DLD1 (cell line): ENCODE results near the gene DEPDC1B.
"Not testable (repeated sequence)": the region's sequence is repeated elsewhere in the genome, so short reads cannot be mapped to it uniquely, and the experiment has no call there.

Experiments used
- in situ Hi-C: cut with HindIII; loops from 2 replicates; pipeline ENCODE4 v1.10.0; 2017; ENCODE audit warnings: low sequenced_read_pairs

DEPDC1B gene

DNA sequence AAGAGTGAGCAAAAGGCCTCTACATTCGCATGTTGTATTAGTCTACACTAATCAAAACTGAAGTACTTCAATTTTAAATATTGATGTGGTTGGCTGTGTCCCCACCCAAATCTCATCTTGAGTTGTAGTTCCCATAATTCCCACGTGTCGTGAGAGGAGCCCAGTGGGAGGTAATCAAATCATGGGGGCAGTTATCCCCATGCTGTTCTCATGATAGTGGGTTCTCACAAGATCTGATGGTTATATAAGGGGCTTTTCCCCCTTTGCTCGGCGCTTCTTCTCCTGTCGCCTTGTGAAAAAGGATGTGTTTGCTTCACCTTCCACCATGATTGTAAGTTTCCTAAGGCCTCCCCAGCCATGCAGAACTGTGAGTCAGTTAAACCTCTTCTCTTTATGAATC, 112.7 kb downstream of the DEPDC1B start:
- in situ Hi-C loops, result not testable (repeated sequence)

DNA sequence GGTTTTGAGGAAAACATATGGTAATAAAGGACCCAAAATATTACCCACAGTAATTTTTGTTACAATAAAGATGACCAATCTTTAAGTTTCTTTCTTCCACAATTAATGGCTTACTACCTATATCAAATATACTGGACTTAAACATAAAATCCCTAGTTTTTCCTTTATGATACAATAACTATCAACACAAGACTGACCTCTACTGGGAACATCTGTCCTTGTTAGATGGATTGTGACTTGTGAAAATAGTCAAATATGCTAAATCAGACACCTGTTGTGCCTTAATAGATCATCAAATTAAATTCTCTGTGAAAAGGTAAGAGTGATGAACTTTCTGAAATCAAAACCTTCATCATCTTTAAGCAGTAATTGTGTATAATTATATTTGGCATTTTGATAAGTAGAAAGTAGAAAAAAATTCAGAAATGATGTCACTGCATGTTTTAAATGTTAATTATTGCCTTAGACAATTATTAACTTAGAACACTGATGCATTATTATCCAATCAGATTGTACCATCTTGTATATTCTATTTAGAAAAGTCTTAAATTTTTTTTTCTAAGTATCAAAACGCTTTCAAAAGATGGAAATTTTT, 113.6 kb downstream of the DEPDC1B start:
- in situ Hi-C loops, result no loop called here

DNA sequence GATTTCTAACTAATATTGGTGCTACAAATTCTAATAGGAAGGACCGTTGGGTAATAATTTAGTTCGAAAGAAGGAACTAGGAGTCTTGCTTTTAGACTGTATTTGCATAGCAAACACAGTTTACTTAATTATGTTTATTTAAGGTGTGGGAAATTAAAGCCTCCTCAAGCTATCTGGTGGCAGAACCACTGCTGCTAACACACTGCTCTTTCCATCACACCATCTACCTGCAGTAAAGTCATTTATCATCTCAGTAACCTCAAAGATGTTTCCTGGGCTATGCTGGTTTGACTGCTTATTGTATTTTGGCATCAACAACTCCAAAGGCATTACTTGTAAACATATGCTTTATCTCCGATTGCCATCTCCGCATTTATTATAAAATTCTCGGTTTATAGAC, 114.3 kb downstream of the DEPDC1B start:
- in situ Hi-C loops, result no loop called here

DNA sequence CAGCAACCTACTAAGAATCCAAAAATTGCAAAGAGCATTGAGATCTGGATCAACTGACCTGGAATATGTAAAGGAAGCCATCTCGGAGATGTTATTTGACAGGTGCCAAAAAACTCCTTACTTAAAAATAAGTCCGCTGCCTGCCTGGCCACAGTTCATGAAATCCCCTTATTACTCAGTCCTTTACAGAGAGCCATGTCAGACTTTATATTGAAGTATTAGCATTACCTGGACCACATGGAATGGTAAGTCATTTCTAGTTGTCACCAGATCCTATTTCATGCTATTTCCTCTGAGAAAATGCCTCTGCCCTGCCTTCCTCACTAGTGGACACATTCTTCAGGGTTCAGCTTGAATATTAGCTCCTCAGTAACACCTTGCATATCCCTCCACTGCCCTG, 115.7 kb downstream of the DEPDC1B start:
- in situ Hi-C loops, result no loop called here

DNA sequence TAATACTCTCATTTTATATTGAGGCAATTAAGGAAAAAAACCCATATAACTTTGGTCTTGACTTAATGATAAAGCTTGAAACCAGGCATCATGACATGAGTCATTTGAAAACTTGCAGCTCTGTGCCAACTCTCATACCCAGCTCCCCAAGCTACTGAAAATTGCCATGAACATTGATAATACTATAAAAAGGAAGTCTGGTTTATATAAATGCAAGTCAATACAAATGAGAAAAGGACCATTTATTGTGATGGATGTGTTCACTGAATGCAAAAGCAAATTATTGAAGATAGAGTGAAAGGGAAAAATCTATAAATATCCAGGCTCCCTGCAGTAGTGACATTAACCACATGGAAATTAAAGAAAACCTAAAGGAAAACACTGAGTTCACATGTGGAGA, 116.3 kb downstream of the DEPDC1B start:
- in situ Hi-C loops, result no loop called here

DNA sequence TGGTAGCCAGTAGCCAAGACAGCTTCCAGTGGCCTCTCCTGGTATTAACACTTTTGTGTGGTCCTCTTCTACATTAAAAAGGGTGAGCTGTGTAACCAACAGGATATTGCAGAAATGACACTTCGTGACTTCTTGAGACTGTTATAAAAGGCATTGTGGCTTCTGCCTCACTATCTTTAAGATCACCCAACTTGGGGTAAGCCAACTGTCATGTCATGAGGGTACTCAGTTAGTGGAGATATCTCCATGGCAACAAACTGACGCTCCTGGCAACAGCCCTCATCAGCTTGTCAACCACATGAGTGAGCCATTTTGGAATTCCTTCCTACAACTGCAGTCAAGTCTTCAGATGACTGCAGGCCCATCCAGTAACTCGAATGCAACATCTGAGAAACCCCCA, 121.7 kb downstream of the DEPDC1B start:
- in situ Hi-C loops, result no loop called here

DNA sequence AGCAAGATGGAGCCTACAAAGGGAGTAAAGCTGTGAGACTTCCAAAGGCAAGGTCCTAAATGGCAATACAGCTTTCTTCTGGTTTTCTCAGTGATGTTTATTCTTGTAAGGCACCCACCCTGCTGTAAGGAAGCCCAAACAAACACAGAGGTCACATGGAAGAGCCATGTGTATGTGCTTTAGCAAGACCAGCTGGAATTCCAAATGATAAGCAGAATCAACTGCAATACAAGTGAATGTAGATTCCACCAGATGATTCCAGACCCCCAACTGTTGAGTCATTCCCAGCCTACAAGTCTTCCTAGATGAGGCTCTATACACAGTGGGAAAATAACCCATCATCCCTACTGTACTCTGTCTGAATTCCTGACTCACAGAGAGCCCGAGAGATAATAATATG, 122.8 kb downstream of the DEPDC1B start:
- in situ Hi-C loops, result no loop called here

DNA sequence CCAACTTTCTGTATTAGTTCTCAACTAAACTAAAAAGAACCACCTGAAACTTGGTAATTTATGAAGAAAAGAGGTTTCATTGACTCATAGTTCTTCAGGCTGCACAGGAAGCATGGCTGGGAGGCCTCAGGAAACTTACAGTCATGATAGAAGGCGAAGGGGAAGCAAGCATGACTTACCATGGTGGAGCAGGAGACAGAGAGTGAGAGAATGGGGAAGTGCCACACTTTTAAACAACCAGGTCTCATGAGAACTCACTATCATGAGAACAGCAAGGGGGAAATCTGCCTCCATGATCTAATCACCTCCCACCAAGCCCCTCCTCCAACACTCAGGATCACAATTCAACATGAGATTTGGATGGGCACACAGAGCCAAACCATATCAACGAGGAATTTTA, 123.5 kb downstream of the DEPDC1B start:
- in situ Hi-C loops, result no loop called here

DNA sequence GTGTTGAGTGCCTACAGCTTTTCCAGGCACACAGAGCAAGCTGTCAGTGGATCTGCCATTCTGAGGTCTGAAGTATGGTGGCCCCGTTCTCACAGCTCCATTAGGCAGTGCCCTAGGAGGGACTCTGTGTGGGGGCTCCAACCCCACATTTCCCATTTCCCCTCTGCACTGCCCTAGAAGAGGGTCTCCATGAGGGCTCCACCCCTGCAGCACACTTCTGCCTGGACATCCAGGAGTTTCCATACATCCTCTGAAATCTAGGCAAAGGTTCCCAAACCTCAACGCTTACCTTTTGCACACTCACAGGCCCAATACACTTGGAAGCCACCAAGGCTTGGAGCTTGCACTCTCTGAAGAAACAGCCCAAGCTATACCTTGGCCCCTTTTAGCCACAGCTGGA, 131.3 kb downstream of the DEPDC1B start:
- in situ Hi-C loops, result no loop called here

DNA sequence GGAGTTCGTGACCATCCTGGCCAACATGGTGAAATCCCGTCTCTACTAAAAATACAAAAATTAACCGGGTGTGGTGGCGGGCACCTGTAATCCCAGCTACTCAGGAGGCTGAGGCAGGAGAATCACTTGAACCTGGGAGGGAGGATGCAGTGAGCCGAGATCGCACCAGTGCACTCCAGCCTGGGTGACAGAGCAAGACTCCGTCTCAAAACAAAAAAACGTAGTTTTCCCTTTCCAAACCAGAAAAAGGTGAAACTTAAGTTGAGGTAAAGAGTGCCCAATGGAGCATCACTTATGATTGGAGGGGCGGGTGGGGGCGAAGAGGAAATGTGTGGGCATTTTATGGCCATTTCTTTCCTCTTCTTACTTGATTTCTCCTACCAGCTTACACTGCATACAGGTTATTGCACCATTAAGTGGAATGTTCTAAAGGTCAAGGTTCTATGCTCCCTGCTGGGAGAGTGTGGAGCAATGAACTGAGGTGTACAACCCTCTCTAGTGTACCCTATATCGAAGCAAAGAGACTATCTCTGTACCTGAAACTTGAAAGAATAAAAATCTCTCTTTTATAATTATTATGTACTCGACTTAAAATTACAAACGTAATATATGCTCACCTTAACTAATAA, 136.2 kb downstream of the DEPDC1B start:
- in situ Hi-C loops, result no loop called here

DNA sequence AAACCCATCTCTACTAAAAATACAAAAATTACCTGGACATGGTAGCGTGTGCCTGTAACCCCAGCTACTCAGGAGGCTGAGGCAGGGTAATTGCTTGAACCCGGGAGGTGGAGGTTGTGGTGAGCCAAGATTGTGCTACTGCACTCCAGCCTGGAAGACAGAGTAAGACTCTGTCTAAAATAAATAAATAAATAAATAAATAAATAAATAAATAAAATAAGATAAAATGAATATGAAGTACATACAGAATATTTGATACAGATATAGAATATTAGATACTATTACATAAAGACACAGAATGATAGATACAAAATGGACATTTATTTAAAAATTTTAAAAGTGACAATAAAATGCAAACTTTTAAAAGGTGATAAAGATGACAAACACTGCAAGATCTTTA, 146.7 kb downstream of the DEPDC1B start:
- in situ Hi-C loops, result not testable (repeated sequence)

DNA sequence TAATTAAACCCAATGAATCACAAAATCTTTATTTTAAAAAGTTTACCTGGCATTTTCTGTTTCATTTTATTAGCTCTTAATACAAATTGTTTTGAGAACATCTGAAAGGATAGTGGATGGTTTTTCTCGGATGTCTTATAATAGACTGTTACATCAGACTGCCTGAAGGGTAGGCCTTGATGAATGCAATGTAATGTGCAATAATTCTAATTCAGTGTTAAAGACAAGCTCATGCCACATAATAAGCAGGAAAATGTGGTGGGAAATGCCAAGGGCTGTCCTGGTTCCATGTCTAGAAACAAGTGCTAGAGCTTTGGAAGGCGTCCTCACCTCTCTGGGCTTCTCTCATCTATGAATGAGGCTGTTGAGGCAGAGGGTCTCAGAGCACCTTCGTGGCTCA, 148.1 kb downstream of the DEPDC1B start:
- in situ Hi-C loops, result no loop called here

DNA sequence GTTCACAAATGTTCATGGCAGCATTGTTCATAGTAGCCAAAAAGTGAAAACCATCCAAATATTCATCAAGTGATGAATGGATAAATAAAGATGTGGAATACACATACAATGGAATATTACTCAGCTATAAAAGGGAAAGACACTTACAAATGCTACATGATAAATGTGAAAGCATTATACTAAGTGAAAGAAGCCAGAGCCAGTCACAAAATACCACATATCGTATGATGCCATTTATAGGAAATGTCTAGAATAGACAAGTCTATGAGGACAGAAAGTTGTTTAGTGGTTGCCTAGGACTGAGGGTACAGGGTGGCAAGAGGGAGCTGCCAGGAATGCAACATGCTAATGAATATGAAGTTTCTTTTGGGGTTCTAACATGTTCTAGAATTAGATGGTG, 148.7 kb downstream of the DEPDC1B start:
- in situ Hi-C loops, result no loop called here

DNA sequence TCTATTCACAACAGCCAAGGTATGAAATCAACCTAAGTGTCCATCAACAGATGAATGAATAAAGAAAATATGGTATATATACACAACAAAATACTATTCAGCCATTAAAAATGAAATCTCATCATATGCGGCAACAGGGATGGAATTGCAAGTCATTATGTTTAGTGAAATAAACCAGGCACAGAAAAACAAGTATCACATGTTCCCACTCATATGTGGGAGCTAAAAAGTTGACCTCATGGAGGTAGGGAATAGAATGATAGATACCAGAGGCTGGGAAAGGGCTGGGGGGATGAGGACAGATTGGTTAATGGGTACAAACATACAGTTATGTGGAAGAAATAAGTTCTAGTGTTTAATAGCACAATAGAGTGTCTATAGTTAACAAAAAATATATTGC, 149.7 kb downstream of the DEPDC1B start:
- in situ Hi-C loops, result no loop called here

DNA sequence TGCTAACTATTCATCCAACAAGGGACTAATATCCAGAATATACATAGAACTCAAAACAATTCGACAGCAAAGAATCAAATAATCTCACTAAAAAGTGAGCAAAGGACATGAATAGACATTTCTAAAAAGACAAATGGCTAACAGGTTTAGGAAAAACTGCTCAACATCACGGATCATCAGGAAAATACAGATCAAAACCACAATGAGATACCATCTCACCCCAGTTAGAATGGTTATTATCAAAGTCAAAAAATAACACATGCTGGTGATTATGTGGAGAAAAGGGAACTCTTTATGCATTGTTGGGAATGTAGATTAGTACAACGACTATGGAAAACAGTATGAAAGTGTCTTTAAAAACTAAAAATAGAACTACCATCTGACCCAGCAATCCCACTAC, 150.1 kb downstream of the DEPDC1B start:
- in situ Hi-C loops, result no loop called here
